Stimulated activated CD8-positive, alpha-beta memory T cell treated with anti-CD3 and anti-CD28 coated beads, Interleukin-12 subunit alpha, Interleukin-12 subunit beta, amount 100 ng/mL, for 24 hours (primary cell): Measurements from ENCODE around the gene DGCR8.
"Not testable (repeated sequence)": the region's sequence is repeated elsewhere in the genome, so short reads cannot be mapped to it uniquely, and the experiment has no call there.

Experiments
- DNase-seq: peaks from one replicate; pipeline ENCODE4 v3.0.0-alpha.2; 2020; ENCODE audit errors: extremely low read depth

The DGCR8 gene

DNA sequence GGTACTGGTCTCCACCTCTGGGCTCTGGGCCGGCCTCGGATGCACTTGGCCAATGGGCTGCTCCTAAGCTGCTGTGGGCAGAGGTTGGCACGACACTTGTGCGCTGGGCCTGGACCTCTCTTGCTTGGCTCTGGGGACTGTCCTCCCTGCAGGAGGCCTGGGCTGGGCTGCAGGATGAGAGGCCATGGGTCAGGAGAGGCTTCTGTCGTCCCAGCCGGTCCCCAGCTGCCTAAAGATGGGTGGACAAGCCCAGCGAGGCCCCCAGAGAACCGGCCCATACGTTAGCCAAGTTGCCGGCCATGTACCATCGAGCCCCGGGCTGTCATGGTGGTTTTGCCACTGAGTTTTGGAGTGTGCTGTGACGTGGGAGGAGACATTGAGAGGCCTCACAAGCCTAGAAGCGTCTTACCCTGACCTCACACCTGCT lies 72.4 kb downstream of the DGCR8 start:
- no peak for DNase-seq

DNA sequence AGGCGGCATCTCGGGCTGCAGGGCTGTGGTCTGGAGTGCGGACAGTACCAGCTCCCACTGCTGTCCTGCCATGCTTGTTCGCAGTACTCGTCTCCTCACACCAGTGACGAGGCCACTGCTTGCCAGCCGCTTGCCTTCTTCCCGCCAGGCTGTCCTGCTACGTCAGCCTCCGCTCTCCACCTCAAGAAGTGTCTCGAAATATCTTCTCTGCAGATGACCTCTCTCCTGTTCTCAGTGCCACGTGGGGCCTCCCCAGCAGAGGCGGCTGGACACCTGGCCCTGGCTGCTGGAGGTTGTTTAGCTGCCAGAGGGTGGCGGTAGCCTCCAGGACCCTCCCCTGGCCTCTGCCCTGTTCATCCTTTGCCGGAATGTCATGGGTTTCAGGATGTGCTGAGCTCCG lies 73.9 kb downstream of the DGCR8 start:
- no peak for DNase-seq

DNA sequence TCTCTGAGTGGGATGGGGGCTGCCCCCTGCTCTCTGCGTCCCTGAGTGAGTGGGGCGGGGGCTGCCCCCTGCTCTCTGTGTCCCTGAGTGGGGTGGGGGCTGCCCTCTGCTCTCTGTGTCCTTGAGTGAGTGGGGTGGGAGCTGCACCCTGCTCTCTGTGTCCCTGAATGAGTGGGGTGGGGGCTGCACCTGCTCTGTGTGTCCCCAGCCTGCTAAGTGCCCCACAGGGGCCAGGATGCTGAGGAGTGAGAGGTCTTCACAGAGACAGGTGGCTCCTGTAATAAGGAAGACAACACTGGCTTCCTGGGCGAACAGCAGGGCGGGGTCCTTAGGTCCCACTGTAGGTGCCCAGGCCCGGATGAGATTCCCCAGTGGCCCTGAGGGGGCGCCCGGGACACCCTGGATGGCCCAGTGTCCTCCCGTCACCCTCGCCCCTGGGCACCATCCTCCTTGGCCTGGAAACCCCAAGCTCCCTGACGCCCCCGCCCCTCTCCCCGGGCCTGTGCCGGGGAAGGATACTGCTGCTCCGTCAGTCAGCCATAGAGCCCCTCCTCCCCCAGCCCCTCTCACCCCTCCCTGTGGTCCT lies 74.7 kb downstream of the DGCR8 start:
- DNase-seq: no peak

DNA sequence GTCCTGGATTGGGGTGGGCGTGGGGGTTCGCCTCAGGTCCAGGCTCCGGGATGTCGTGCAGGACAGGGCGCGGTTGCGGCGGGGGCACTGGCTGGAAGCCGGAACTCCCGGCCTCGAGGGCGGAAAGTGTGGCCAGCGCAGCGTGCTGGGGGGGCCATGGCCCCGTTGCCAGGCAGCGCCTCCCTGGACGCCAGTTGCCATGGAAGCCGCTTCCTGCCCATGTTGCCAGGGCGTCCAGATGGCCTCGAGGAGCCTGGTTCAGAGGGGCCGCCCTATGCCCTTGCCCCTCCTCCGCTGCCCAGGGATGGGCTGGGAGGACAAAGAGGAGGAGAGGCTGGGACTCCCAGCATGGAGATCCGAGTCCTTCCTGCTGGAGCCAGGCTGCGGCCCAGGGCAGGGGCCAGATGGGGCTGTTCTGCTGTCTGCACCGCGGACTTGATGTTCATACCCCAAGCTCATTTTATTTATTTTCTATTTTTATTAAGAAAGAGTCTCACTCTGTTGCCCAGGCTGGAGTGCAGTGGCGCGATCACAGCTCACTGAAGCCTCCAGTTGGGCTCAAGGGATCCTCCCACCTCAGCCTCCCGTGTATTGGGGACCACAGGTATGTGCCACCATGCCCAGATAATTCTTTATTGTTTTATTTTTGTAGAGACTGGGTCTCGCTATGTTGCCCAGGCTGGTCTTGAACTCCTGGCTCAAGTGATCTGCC lies 75.4 kb downstream of the DGCR8 start:
- no peak for DNase-seq

DNA sequence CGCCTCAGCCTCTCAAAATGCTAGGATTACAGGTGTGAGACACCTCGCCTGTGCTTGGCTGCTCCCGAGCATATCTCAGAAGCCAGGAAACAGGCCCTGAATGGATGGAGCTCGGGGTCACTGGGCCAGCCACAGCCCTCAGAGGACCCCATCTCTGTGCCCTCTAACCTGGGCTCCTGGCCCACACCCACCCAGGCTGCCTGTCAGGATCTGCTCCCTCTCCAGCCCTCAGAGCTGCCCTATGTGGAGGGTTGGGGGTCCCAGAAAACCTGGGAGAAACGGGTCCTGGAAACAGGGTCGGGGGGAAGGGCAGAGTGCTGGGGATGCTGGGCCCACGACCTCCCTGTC lies 76.0 kb downstream of the DGCR8 start:
- DNase-seq: no peak

DNA sequence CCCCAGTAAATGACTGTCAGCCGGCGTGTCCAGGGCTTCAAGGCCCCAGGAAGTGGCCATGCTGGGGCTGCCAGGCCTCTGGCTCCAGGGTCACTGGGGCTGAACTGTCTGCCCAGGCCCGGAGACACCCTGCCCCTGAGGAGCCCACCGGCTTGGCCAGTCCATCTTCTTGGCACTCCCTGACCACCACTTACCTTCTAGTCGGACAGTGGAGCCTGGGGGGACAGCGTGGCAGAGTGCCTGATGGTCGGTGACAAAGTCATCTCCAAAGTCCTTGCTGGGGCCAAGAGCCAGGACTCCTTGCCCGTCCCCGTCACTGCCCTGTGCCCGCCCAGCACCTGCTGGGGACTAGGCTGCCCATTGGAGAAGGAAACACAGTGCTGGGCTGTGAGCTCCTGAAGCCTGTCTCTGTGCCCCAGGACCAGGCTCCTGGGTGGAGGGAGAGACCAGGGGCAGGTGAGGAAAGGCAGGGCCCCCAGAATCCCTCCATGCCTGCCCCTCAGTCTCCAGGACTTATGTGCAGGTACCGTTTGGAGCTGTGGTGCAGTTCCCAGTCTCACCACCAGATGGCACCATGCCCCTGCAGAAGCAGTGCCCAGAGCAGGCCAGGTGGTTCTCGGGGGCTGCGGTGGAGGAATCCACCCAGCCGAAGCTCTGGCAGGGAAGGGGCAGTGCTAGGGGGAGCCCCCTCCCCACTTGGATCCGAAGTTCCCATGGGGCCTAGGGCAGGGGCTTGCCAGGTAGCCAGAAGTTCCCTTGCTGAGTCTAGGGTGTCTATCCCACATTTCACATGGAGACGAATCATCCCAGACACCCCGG lies 76.8 kb downstream of the DGCR8 start:
- DNase-seq: peak; percentile 70

DNA sequence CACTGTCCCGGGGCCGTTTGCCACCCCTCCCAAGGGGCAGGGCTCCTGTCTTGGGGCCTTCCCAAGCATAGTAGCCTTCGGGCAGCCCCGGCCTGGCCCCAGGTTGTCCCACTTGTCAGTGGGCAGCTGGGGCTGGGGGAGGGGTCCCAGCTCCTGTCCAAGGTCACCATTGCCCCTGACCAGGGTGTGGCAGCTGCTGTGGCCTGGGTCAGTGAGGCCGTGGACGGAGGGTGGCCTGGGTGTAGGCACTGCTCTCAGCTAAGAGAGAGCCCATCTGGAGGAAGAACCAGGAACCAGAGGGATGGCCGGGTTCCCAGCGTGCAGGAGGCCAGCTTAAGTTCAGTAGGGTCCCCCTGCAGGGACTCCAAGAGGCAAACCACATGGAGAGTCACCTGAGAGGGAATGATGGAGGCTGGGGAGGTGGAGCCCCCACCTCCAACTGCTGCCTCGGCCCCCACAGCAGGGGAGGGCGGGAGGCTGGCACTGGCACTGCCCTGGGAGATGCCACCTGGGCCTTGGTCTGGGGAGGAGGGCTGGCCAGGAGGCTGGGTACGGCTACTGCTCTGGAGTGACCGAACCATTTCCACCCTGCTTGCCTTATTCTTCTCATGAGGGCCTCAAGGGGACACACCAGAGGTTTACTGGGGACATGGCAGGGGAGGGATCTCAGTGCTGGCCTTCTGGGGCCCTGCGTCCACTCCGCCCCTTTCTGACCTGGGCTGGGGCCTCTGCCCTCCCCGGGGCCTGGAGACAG lies 77.6 kb downstream of the DGCR8 start:
- no peak for DNase-seq

DNA sequence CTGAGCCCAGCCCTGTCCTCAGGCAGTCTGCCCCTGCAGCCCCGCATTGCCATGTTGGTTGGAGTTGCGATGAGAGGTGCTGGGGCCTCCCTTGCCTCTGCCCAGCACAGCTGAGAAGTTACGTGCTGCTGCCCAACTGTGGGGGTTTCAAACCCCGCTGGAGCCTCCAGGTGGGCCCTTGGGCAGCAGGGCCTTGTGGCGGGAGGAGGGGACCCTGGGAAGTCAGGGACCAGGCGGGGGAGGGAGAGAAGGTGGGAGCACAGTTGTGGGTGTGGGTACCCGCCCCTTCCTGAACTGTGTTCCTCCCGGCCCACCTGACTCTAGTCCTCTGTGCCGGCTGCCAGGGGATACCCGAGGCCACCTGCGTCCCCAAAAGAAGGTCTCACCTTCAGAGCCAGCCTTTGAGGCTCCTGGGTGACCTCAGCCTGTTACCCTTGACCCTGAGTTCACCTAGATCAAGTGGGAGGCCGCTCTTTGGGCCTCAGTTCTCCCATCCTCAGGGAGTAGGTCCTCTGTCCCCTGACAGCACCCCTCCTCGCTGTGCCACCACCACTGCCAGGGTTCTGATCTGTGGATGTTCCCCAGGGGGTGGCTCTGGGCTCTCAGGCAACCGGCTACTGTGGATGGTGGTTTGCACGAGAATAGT lies 78.5 kb downstream of the DGCR8 start:
- DNase-seq: no peak

DNA sequence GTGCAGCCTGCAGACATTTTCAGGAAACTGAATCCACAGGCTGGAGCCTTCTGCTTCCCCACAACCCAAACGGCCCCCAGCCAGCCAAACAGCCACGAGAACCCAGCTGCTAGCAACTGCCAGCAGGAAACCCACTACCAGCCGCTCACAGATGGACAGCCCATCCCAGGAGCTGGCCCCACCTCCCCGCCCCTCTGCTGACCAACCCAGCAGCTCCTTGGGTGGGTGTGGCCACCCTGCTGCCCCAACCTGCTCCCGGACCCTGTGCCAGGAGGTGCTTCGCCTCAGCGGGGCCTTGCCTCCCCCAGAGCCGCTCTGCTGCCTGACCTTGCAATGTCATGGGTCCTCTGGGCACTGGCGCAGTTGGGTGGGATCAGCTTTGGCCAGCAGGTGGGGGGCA lies 79.0 kb downstream of the DGCR8 start:
- no peak for DNase-seq

DNA sequence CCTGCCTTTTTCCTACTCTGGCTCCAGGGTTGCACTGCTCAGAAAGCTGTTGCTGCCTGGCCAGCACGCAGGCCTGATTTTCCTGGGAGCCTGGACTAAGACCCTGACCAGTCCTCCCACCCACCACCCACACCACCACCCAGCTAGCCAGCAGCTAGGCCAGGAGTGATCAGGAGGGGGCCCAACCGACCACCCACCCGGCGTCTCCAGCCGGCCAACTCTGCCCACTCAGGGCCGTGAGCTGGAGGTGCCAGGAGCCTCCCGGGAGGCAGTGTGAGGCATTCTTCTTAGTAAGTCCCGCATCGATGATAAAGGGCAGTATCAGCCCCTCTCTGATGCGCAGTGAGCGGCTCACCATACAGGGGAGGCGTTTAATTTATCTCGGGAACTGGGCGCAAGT lies 79.5 kb downstream of the DGCR8 start:
- DNase-seq: not testable (repeated sequence)

DNA sequence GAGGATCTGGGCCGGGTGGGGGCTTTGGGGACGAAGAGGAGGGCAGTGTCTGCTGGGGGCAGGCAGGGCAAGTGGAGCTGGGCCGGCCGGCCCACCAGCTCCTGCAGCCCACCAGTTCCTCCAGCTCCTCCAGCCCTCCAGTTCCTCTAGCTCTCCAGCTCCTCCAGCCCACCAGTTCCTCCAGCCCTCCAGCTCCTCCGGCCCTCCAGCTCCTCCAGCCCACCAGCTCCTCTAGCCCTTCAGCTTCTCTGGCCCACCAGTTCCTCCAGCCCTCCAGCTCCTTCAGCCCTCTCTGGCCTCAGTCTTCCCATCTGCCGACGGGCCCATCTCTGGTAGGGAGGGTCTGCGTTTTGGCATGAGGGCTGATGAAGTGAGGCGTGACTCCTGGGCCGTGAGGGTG lies 80.0 kb downstream of the DGCR8 start:
- no peak for DNase-seq
